Retina (tissue), 1 donor: ENCODE measurements around the gene BAZ1A.
"Not testable (repeated sequence)": the region's sequence is repeated elsewhere in the genome, so short reads cannot be mapped to it uniquely, and the experiment has no call there.

ENCODE experiments used
- DNase-seq: peaks from one replicate; pipeline ENCODE4 v3.0.0-alpha.2; 2016

BAZ1A gene

DNA sequence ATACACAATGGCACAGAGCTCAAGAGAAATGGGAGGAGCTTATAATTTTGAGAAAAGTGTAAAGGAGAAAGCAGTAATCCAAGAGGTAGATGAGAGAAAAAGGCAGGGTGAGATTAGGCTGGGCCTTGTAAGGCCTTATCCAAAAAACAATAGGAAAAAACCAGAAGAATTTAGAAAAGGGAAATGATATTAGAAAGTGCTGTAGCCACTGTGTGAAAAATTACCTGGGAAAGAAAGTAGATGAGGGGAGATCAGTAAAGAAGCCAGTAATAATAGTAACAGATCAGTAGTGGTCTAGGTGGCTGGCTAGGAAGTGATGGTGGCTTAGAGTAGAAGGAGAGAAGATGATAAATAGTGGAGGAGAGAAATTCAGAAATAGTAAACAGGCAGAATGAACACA lies 94.5 kb downstream of the BAZ1A start:
- DNase-seq = no peak

GRCh38 chr14:34778744-34779143 lies 96.4 kb downstream of the BAZ1A start:
- no peak for DNase-seq

DNA sequence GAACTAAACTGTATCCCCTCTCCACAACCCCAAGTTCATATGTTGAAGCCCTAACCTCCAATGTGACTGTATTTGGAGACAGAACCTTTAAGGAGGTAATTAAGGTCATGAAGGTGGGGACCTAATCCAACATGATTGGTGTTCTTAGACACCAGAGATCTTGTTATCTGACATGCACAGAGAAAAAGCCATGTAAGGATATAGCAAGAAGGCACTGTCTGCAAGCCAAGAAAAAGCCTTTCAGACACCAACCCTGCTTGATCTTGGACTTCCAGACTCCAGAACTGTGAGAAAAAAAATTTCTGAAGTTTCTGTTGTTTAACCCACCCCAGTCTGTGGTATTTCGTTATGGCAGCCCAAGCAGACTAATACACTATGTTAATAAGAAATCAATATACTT lies 98.5 kb downstream of the BAZ1A start:
- no peak for DNase-seq

- no peak for DNase-seq
Measured at GRCh38 chr14:34775922-34776321, 99.2 kb downstream of the BAZ1A start.

DNA sequence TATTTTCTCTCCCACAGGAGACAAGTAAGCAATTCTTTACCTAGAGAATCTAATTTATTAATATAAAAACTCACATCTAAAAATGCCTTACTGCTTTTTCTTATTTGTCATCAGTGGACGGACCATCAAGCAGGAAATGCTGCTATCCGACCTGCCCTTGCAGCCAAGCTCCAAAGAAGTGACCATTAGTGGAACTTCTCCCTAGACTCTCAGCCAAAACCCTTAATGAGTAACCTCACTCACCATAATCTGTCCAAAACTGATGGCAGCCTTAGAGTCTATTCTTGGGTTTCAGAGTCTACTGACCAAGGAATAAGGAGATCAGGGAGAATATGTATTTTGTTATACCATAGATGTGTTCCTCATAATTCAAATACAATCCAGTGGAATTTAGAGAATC lies 99.8 kb downstream of the BAZ1A start:
- DNase-seq = no peak

GRCh38 chr14:34770901-34771300 lies 104.3 kb downstream of the BAZ1A start:
- DNase-seq = no peak

DNA sequence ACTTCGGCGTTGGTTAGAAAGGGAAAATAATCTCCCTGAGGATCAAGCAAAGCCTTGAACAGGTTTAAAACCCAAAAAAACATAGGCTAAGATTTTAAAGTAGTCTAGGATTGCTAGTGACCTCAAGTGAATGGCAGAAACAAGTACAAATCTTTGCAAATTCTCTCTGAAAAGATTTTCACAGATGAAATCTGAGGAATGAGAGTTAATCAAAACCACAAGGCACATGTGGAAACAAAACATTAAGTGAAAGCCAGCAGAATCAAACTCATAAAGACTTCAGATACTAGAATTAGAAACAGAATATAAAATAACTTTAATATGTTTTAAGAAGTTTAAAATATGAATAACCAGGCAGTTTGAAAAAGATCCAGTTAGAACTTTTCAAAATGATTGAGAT lies 108.6 kb downstream of the BAZ1A start:
- no peak for DNase-seq

DNA sequence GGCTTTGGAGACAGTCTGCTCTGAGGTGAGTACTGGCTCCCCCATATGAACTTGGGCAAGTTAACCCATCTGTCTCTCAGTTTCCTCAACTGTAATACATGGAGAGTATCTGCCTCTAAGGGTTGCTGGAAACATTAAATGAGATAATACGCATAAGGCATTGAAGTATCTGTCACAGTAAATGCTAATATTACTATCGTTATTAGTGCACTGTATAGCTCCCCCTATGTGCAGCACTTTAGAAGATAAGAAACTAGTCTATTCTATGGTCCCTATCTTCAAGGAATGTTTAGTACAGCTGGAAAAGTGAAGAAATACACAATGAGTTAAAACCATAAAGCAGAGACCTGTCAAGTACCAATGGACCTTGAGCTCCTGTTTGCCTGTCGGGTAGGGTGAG lies 109.1 kb downstream of the BAZ1A start:
- no peak for DNase-seq

DNA sequence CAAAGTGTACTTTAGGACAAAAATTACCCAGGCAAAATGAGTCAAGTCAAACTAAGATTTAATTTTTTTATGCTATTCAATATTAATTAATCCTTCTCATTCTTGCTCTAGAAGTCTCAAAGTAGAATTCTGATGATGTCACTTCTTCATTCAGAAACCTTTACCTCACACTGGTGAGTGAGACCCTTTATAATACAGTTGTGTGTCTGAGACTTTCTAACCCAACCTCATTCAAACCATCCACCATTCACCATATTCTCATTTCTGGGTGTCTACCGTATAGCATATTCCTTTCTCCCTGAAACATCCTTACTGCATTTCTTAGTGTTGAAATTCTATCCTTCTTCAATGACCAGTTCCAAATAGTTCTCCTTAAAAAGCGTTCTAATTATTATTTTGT lies 119.9 kb downstream of the BAZ1A start:
- no peak for DNase-seq

- no peak for DNase-seq
Measured at GRCh38 chr14:34754687-34755086, 120.5 kb downstream of the BAZ1A start.

DNA sequence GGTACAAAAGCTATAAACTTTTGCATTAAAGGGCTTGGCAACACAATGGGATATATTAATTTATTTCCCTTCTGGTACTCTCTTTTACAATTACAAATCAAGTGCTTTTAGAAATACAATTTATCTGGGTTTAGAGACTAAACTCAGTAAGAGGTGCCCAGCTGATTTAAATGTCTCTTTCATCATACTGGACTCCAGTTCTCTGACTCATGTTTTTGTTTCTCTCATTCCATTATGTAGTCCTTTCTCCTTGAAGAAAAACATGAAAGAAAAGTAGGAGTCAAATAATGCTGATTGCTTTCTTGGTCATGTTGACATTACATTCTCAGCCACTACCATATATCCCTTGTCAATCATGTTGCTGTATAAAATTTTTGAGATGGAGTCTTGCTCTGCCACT lies 124.5 kb downstream of the BAZ1A start:
- DNase-seq = no peak

DNA sequence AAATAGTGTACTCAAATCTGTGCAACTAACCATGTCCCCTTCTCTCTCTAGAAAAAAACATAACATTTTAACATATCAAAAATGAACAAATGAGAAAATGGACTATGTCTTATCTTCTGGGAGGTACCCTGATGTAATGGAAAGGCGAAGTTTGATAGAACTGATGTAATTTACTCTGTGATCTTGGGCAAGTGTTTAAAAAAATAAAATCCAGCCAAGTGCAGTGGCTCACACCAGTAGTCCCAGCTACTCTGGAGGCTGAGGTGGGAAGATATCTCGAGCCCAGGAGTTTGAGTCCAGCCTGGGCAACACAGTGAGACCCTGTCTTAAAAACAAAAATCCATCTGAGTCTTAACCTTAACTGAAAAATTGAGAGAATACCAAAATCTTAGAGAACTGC lies 124.9 kb downstream of the BAZ1A start:
- DNase-seq = no peak

DNA sequence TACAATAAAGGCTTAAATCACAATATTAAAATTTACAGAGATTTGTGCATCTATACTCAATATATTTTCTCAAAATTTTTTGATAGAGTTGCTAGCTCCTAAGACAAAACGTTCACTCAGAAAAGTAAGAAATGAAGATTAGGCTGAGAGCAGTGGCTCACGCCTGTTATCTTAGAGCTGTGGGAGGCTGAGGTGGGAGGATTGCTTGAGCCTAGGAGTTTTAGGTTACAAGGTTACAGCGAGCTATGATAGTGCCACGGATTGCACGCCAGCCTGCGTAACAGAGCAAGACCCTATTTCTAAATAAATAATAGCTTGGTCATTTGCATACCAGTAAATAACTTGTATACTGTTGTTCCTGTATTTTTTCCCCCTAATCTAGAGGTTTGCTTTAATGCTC lies 125.8 kb downstream of the BAZ1A start:
- no peak for DNase-seq

GRCh38 chr14:34742270-34743115 lies 132.7 kb downstream of the BAZ1A start:
- no peak for DNase-seq

DNA sequence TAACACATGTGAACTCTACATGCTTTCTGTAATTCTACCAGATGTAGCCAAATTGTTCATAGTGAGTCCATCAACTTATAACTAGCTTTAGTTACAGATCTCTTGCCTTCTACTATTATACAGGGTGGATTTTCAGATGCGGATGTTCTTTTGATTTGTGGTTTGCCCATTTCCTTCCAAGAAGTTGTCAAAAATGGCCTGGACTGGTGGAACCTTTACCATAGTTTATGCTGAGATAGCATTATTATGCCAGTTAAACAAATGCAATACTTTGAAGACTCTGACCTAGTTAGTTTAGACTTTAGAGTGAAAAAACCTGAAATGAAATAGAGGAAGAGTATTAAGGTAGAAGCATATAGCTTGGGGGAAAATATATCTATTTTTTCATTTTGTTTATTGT lies 133.3 kb downstream of the BAZ1A start:
- no peak for DNase-seq

- not testable (repeated sequence) for DNase-seq
Measured at GRCh38 chr14:34740139-34740538, 135.0 kb downstream of the BAZ1A start.

GRCh38 chr14:34737079-34737478 lies 138.1 kb downstream of the BAZ1A start:
- DNase-seq = not testable (repeated sequence)

DNA sequence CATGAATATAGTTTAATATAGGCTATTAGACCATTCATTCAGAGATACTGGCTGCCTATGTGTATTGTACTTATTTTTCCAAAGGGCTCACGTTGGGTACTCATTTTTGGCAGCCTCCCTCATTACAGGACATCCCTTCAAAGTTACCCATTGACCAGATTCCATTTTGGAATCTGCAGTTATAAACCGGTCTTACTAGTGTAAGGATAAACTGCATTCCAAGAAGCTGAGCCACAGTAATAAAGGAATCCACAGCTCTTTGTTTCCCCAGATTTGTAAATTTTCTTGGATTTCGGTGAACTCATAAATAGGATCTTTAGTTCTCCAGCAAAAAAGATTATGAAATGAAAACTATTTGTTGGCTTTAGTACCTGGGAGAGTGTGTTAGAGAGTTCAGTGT lies 141.9 kb downstream of the BAZ1A start:
- no peak for DNase-seq

GRCh38 chr14:34732802-34733201 lies 142.4 kb downstream of the BAZ1A start:
- DNase-seq = no peak

GRCh38 chr14:34723867-34724266 lies 151.3 kb downstream of the BAZ1A start:
- no peak for DNase-seq

GRCh38 chr14:34722723-34723545 lies 152.2 kb downstream of the BAZ1A start:
- peak; percentile 74 for DNase-seq

GRCh38 chr14:34721129-34721528 lies 154.0 kb downstream of the BAZ1A start:
- DNase-seq = no peak

- no peak for DNase-seq
Measured at GRCh38 chr14:34718750-34719304, 156.3 kb downstream of the BAZ1A start.
